GM19463 (cell line): ENCODE data around the gene HOOK2.

Experiments used
- ATAC-seq: cut with Tn5 transposase; IDR thresholded peaks from one replicate; pipeline ENCODE4 v1.9.1; 2021; ENCODE audit warnings: mild to moderate bottlenecking, moderate library complexity; ENCODE audit not compliant: unreplicated experiment

Gene HOOK2

GRCh38 chr19:12783291-12783848 is 8.0 kb upstream of the HOOK2 start:
- ATAC-seq: no peak

- peak; percentile 35 for ATAC-seq
Observed at GRCh38 chr19:12782424-12783290, 7.3 kb upstream of the HOOK2 start.

DNA sequence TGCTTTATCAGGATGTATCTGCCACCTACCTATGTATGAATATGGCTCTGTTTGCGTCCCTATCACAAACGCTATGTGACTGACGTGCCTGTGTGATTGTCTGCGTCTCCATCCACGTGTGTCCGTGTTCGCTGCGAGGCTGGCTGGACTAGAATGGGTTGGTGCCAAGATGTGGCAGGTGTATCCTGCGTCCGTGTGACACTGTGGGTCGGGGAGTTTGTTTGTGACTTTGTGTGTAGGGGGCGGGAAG is 6.7 kb upstream of the HOOK2 start:
- ATAC-seq: no peak

DNA sequence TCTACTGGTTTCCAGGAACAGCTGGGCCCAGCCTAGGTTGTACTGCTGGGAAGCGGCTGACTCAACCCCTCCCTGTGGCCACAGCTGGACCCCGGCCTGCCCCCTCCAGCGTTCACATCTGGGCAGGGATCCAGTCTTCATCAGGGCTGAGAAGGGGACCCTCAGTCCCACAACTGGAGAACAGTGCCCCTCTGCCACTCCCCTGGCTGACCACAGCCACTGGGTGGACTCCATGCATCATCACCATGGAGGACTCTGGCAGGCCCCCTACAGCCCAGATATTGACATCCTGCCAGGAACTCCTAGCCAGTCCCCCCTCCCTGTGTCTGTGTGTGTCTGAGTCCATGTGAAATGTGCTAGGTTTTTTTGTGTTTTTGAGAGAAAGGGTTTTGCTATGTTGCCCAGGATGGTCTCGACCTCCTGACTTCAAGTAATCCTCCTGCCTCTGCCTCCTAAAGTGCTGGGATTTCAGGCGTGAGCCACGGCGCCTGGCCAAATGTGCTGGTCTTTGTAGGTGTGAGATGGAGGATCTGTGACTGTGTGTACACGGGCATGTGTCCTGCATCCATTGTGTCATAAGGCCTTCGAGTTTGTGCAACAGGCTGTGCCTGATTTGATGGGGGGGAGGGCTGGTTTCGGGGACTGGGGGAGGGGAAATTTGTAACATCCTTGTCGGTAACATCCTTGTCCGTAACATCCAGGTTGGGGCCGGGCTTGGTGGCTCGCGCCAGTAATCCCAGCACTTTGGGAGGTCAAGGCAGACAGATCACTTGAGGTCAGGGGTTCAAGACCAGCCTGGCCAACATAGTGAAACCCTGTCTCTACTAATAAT is 4.0 kb upstream of the HOOK2 start:
- no peak for ATAC-seq

GRCh38 chr19:12778905-12779161 is 3.5 kb upstream of the HOOK2 start:
- no peak for ATAC-seq

GRCh38 chr19:12778017-12778904 is 2.9 kb upstream of the HOOK2 start:
- ATAC-seq: no peak

DNA sequence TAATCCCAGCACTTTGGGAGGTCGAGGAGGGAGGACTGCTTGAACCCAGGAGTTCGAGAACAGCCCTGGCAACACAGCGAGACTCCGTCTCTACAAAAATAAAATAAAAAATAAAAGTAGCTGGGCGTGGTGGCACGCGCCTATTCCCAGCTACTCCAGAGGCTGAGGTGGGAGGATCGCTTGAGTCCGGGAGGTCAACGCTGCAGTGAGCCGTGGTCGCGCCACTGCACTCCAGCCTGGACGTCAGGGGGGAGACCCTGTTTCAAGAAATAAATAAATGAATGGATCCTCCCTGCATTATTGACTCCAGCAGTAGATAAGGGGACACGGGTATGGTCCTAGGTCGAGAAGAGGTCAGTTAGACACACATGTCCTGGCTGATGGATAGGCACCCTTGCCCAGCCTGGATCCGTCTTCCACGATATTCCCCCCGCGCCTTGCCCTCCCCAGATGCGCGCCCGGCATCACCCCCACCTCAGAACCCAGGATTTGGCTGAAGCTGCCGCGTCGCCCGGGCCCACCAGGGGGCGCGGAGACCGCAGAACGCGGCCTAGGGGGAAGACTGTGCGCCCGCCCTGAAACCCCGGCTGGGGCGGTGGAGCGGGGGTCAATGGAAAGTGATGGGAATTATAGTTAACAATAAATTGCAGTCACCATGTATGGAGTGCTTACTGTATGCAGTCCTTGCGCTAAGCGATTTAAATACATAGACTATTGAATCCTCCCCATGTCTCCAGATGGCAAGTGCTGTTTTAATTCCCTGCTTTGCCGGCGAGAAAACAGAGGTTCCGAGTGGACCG is 2.1 kb upstream of the HOOK2 start:
- no peak for ATAC-seq

DNA sequence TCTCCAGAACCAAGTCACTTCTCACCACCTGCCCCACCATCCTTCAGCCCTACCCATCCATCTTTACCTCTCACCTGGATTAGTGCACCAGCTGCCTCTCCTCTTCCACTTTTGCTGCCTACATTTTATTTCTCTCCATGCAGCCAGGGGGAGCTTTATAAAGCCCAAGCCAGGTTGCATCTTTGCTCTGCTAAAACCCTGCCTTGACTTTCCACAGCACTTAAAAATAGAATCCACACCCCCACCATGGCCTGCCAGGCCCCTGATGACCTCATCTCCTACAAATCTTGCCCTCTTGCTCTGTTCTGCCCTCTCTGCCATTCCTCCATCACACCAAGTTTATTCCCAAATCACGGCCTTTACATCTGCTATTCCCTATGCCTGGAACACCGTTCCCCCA is 1.8 kb downstream of the HOOK2 start:
- ATAC-seq: no peak

DNA sequence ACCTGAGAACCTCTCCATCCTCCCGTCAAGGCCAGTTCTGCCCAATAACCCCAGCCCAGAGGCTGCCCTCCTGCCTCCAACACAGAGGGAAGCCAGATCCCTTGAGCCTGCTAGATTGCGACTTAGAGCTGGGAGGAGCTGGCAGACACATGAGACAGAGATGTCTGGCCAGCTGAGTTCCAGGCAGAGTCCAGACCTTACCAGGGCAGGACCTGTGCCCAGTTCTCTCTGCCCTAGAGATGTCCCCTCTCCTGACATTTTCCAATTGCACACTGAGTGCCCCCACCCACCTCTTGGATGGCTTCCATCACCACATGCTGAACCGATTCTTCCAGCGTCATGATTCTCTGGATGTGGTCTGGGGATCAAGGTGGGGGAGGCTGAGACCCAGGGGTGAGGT is 3.0 kb downstream of the HOOK2 start:
- no peak for ATAC-seq

DNA sequence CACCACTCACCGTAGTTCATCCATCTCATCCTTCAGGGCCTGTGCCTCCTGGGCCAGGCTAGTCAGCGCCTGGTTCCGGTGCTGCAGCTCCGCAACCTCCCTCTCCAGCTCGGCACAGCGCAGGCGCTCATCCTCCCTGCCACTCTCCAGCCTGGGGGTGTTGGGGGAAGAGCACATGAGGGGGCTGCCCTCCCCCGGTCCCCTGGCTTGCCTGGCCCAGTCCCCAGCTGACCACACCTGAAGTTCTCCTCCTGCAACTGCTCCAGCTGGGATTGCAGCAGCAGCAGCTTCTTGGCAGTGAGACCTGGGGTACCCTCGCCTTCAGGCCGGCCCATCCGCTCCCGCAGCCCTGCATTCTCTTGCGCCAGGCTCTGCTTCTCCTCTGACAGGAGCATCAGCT is 4.4 kb downstream of the HOOK2 start:
- ATAC-seq: no peak

DNA sequence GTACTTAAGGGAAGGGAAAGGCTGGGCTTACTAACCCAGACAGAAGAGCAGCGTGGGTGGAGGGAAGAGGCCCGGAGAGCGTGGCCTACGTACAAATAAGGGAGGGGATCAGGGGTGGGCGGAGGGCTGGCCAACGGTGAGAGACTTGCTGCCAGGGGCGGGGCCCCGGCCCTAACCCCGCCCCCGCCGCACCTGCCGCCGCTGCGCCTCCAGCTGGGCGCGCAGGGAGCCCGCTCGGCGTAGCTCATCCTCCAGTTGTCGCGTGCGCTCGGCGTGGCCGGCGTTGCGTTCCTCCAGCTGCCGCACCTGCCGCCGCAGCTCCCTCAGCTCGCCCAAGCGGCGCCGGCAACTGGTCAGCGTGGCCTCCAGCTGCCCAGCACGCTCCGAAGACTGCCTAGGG is 5.7 kb downstream of the HOOK2 start:
- no peak for ATAC-seq

DNA sequence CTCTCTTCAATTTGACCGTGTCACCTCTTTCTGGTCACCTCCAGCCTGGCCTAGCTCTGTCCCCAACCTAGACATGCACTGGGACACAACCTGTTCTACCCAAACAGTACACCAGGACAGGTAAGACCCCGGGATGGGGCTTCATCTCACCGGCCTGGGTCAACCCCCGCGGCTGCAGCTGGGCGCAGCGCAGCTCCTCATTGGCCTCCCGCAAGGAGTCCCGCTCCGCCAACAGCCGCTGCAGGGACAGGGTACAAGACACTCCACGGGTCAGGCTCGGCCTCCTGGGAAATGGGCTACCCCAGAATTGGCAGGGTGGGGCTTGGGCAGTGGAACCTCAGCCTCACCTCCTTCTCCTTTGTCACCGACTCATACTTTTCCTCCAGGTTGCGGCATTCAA is 7.7 kb downstream of the HOOK2 start:
- ATAC-seq: no peak

GRCh38 chr19:12767150-12767549 is 8.2 kb downstream of the HOOK2 start:
- no peak for ATAC-seq

- peak; percentile 42 for ATAC-seq
Observed at GRCh38 chr19:12766051-12766521, 9.3 kb downstream of the HOOK2 start.

DNA sequence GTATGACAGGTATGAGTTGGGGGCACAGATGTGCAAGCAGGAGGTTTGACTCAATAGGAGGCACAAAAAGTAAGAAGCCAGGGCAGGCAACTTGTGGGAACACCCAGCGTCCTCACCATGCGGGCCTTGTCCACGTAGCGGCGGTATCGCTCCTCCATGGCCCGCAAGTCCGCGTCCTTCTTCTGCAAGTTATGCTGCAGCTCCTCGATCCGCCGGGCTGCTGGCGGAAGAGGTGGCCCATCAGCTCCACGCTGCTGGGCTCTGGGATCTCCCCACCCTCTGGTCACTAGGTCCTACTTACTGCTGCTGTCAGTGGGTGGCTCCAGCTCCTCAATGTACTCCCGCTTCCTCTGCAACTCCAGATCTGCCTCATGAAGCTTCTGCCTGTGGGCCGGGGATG is 10.7 kb downstream of the HOOK2 start:
- ATAC-seq: no peak

GRCh38 chr19:12763100-12763499 is 12.3 kb downstream of the HOOK2 start:
- no peak for ATAC-seq

DNA sequence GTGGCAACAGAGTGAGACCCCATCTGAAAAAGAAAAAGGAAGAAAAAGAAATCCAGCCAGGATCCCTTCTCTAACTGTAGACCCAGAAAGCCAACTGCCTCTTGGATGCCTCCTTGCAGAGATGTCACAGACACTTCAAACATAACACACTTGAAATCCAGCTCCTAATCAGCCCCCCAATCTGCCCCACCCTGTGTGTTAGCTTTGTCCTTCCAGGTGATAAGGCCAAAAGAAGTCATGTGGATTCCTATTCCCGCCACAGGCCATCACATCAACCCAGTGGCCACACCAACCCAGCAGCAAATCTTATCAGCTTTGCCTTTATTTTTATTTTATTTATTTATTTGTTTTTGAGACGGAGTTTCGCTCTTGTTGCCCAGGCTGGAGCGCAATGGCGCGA is 15.7 kb downstream of the HOOK2 start:
- ATAC-seq: no peak

DNA sequence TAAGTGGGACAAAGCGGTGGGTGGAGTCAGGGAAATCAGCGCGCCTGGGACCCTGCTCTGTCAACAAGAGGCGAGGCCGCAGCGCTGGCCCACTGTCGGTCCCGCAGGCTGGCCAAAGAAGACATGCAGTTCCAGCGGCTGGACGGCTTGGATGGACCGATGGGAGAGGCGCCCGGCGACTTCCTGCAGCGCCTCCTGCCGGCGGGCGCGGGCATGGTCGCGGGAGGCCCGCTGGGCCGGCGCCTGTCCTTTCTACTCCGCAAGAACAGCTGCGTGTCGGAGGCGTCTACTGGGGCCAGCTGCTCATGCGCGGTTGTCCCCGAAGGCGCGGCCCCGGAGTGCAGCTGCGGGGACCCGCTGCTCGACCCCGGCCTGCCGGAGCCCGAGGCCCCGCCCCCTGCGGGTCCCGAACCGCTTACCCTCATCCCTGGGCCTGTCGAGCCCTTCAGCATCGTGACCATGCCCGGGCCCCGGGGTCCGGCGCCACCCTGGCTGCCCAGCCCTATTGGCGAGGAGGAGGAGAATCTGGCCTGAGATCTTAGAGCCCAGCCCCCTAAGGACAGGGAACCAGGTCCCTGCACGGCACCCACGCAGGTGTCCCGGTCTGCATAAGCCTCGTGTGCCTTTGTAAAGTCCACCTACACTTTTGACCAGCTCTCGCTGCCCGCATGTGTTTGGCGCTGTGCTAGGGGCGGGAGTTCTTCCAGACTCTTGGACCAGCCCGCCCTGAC is 17.6 kb downstream of the HOOK2 start:
- no peak for ATAC-seq

- no peak for ATAC-seq
Observed at GRCh38 chr19:12756150-12756883, 19.0 kb downstream of the HOOK2 start.
